Measurements from ENCODE around the gene TTLL9.

The TTLL9 gene

DNA sequence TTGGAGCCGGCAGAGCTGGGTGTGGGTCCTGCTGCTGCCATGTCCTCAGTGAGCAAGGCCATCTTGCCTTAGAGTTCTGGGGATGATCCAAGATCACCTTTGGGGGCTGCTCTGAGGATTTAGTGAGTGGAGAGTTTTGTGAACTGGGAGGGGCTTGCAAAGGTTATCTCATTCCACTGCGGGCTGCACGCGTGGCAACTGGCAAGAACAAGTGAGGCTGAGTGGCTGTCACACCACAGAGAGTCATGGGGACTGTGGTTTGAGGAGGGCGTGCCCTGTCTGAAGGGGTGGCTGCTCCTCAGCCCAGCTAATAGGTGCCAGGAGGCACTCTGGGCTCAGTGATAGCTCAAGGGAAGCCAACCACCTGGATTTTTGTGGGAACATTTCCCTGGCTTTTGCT is 37.6 kb downstream of the TTLL9 start:
- no peak for ATAC-seq
- no peak for TF ChIP-seq BACH2 (CRISPR knock-in tag; IDR thresholded peaks at IDR 0.05; ENCODE audit: borderline replicate concordance)
- TF ChIP-seq OSR1 (CRISPR knock-in tag; IDR thresholded peaks at IDR 0.05): no peak
- TF ChIP-seq ZNF565 (CRISPR knock-in tag; conservative IDR thresholded peaks at IDR 0.05; ENCODE audit: low read depth): no peak
- no peak for TF ChIP-seq ESRRG (CRISPR knock-in tag; IDR thresholded peaks at IDR 0.05)
- no peak for TF ChIP-seq ZFP30 (CRISPR knock-in tag; IDR thresholded peaks at IDR 0.05)
- TF ChIP-seq ZFP3 (CRISPR knock-in tag; IDR thresholded peaks at IDR 0.05): no peak
- no peak for TF ChIP-seq CSDC2 (CRISPR knock-in tag; IDR thresholded peaks at IDR 0.05)
- TF ChIP-seq TCF4 (CRISPR knock-in tag; IDR thresholded peaks at IDR 0.05; ENCODE audit: borderline replicate concordance): no peak
- TF ChIP-seq PATZ1 (CRISPR knock-in tag; IDR thresholded peaks at IDR 0.05; ENCODE audit: borderline replicate concordance): no peak
- no peak for TF ChIP-seq ZNF70 (CRISPR knock-in tag; IDR thresholded peaks at IDR 0.05)
- TF ChIP-seq, protein P1, sequence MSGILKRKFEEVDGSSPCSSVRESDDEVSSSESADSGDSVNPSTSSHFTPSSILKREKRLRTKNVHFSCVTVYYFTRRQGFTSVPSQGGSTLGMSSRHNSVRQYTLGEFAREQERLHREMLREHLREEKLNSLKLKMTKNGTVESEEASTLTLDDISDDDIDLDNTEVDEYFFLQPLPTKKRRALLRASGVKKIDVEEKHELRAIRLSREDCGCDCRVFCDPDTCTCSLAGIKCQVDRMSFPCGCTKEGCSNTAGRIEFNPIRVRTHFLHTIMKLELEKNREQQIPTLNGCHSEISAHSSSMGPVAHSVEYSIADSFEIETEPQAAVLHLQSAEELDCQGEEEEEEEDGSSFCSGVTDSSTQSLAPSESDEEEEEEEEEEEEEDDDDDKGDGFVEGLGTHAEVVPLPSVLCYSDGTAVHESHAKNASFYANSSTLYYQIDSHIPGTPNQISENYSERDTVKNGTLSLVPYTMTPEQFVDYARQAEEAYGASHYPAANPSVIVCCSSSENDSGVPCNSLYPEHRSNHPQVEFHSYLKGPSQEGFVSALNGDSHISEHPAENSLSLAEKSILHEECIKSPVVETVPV (CRISPR knock-in tag; IDR thresholded peaks at IDR 0.05): no peak
- TF ChIP-seq ZNF8 (CRISPR knock-in tag; IDR thresholded peaks at IDR 0.05): no peak
- no peak for TF ChIP-seq ZC3H10 (CRISPR knock-in tag; IDR thresholded peaks at IDR 0.05)
- no peak for TF ChIP-seq PPARA (CRISPR knock-in tag; IDR thresholded peaks at IDR 0.05; ENCODE audit: borderline replicate concordance)

DNA sequence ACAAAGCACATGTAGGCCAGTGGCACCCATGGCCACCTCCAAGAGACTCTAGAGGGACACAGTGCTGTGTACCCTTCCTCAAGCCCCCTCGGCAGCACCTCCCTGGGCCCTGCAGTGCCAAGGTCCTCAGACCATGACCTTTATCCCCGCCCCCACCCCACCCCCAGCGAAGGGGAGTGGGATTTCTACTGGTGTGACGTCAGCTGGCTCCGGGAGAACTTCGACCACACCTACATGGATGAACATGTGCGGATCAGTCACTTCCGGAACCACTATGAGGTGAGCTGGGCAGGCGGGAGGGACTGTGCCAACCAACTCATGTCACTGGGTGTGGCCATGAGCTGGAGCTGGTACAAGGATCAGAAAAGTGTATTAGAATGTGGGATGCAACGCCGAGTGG is 38.0 kb downstream of the TTLL9 start:
- TF ChIP-seq TSHZ2 (CRISPR knock-in tag; IDR thresholded peaks at IDR 0.05) (no peak), ZFP30 (CRISPR knock-in tag; IDR thresholded peaks at IDR 0.05) (no peak), ARNTL (CRISPR knock-in tag; IDR thresholded peaks at IDR 0.05; ENCODE audit: borderline replicate concordance, low read depth) (no peak), ESRRG (CRISPR knock-in tag; IDR thresholded peaks at IDR 0.05) (no peak), RARB (CRISPR knock-in tag; IDR thresholded peaks at IDR 0.05) (no peak), SNAI2 (CRISPR knock-in tag; IDR thresholded peaks at IDR 0.05) (no peak), ZFP3 (CRISPR knock-in tag; IDR thresholded peaks at IDR 0.05) (no peak), ZNF565 (CRISPR knock-in tag; conservative IDR thresholded peaks at IDR 0.05; ENCODE audit: low read depth) (no peak), OSR1 (CRISPR knock-in tag; IDR thresholded peaks at IDR 0.05) (no peak), BACH2 (CRISPR knock-in tag; IDR thresholded peaks at IDR 0.05; ENCODE audit: borderline replicate concordance) (no peak), TCF4 (CRISPR knock-in tag; IDR thresholded peaks at IDR 0.05; ENCODE audit: borderline replicate concordance) (no peak), PPARA (CRISPR knock-in tag; IDR thresholded peaks at IDR 0.05; ENCODE audit: borderline replicate concordance) (no peak), CREB5 (CRISPR knock-in tag; IDR thresholded peaks at IDR 0.05; ENCODE audit: low read depth) (no peak), PATZ1 (CRISPR knock-in tag; IDR thresholded peaks at IDR 0.05; ENCODE audit: borderline replicate concordance) (no peak), GLIS3 (CRISPR knock-in tag; IDR thresholded peaks at IDR 0.05) (no peak)
- TF ChIP-seq, protein P1 (CRISPR knock-in tag; IDR thresholded peaks at IDR 0.05): no peak
- TF ChIP-seq, protein P2, sequence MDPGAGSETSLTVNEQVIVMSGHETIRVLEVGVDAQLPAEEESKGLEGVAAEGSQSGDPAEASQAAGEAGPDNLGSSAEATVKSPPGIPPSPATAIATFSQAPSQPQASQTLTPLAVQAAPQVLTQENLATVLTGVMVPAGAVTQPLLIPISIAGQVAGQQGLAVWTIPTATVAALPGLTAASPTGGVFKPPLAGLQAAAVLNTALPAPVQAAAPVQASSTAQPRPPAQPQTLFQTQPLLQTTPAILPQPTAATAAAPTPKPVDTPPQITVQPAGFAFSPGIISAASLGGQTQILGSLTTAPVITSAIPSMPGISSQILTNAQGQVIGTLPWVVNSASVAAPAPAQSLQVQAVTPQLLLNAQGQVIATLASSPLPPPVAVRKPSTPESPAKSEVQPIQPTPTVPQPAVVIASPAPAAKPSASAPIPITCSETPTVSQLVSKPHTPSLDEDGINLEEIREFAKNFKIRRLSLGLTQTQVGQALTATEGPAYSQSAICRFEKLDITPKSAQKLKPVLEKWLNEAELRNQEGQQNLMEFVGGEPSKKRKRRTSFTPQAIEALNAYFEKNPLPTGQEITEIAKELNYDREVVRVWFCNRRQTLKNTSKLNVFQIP (CRISPR knock-in tag; IDR thresholded peaks at IDR 0.05; ENCODE audit: borderline replicate concordance, low read depth): no peak
- ATAC-seq: no peak
